Measurements from ENCODE around the gene ESR2.
"Not testable (repeated sequence)": the region's sequence is repeated elsewhere in the genome, so short reads cannot be mapped to it uniquely, and the experiment has no call there.

Gene ESR2

GRCh38 chr14:64196056-64196455, 98.1 kb downstream of the ESR2 start:
- no peak for DNase-seq

DNA sequence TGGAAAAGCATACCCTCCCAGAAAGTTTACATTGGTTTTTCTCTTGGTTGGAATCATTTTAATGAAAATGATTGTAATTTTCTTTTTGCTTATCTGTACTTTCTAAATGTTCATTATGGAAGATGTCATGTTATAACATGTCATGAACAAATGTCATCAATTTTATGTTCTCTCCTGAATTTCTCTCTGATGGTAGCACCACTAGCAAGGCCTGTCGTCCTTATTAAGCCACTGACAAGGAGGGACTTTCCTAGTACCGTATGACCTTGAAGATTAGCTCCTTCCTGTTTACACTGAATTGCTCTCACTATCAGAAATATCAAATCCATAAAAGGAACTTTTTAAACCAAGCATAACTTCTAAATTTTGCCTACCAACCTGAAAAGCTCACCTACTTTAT, 99.0 kb downstream of the ESR2 start:
- no peak for DNase-seq

GRCh38 chr14:64194404-64194803, 99.8 kb downstream of the ESR2 start:
- no peak for DNase-seq

- no peak for DNase-seq
Measured at GRCh38 chr14:64193821-64194220, 100.3 kb downstream of the ESR2 start.

DNA sequence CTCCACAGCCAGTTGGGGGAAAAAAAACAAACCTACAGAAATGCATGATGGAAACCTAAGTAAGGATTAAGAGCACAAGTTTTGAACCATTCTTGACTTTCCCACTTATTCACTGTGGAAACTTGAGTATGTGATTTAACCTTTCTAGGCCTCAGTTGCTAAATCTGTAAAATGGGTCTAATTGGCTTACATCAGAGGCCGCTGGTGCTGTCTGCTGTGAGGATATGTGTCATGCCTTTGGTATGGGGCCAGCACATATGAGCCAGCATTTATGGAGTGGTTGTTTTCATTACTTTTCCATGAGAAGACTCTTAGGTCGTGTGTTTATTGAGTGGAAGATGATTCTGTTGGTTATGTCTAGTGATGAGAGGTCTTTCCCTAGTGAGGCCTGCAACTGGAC, 102.4 kb downstream of the ESR2 start:
- DNase-seq = no peak

GRCh38 chr14:64190974-64191502, 103.1 kb downstream of the ESR2 start:
- DNase-seq = no peak

GRCh38 chr14:64187331-64187730, 106.8 kb downstream of the ESR2 start:
- DNase-seq = no peak

DNA sequence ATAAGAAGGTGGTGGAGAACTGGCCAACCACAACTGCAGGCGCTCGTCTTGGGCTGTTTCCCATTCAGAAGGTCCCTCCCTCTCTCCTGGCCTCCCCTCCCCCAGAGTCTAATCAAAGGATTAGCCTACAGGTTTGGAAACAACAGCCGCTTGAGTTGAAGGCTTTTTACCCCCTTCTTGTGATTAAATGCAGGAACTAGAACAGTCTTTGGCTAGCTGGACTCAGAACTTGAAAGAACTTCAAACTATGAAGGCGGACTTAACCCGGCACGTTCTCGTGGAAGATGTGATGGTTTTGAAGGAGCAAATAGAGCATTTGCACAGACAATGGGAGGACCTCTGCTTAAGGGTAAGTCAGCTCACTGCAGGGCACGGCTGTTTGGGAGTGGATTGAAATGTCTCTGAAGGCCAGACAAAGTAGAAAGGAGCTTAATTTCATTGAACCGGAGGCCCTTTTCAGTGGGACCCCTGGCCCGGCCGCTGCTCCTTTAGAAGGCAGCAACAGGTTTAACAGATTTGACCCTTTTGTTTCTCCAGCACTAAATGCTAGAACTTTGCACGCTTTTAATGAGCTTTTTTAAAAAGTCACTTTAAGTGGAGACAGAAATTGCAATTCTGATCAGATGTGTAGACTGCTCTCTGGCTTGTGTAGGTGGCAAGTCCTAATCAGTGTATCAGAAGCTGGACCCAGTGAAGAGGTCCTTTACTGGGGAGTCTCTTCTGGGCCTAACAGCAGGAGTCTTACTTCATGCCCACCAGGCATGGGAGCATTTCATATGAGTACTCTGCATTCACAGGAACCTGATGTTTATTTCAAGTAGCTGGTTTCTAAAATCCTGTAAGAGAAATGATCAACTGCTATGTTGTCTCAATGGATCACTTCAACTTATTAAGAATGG, 107.7 kb downstream of the ESR2 start:
- no peak for DNase-seq

GRCh38 chr14:64185184-64185583, 109.0 kb downstream of the ESR2 start:
- no peak for DNase-seq

DNA sequence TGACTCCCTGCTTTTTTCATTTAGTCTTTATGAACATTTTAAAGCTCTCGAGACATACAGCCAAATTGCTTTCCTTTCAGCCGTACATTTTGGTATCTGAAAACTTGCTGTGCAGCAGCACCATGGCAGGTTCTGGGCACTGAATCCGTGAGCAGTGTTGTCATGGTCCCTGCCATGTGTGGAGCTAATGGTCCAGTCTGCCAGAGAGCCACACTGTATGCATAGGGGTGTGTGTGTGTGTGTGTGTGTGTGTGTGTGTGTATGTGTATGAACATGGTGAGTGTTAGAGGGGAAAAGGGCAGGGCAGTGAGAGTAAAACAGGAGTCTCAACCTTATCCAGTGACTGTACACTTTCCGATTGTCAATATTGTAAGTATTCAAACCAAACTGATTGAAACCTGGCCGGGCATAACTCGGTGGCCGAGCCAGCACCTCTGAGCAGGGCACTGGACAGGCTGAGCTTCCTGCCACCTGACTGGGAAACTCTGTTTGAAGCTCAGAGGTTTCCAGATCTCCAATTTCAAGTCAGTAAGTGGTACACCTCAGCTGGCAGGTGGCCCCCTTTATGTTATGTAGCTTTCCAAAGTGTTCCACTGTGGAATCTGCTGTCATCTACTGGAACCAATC, 110.0 kb downstream of the ESR2 start:
- DNase-seq = no peak

GRCh38 chr14:64182908-64183307, 111.3 kb downstream of the ESR2 start:
- DNase-seq = not testable (repeated sequence)

DNA sequence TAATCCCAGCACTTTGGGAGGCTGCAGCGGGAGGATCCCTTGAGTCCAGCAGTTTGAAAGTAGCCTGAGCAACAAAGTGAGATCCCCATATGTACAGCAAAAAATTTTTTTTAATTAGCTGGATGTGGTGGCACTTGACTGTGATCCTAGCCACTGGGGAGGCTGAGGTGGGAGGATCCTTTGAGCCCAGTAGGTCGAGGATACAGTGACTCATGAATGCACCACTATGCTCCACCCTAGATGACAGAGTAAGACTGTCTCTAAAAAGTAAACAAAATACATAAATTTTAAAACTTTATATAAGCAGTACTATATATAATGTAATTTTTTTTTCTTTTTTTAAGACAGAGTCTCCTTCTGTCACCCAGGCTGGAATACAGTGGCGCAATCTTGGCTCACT, 115.4 kb downstream of the ESR2 start:
- DNase-seq = no peak

DNA sequence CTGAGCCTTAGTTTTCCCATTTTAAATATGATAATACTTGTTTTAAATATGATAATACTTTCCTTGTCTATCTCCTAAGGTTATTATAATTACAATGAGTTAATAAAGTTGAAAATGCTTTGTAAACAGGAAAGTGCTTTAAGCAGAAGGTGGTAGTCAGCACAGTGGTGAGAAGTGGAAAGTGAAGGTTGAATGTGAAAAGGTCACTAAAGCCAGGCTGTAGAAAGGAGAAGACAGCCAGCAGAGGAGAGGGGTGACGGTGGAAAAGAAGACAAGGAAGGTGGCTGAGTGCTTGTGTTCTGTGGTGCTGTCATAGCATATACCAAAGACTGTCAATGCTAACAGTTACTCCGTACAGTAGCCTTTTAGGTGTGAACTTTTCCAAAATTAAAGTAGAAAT, 117.8 kb downstream of the ESR2 start:
- no peak for DNase-seq

GRCh38 chr14:64174922-64175782, 119.0 kb downstream of the ESR2 start:
- DNase-seq = no peak

DNA sequence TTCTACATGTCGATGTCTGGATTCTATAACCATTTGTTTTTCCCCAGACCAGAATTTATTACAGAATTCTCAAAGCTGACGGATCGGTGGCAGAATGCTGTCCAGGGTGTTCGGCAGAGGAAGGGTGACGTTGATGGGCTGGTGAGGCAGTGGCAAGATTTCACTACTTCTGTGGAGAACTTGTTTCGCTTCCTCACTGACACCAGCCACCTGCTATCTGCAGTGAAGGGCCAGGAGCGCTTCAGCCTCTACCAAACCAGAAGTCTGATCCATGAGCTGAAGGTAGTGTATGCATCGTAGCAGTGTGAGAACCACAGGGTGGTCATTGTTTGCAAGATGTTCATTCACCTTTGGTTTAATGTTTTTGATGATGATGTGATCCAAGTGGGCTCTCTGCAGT, 124.0 kb downstream of the ESR2 start:
- DNase-seq = peak; percentile 26

- DNase-seq = no peak
Measured at GRCh38 chr14:64159588-64159987, 134.6 kb downstream of the ESR2 start.

DNA sequence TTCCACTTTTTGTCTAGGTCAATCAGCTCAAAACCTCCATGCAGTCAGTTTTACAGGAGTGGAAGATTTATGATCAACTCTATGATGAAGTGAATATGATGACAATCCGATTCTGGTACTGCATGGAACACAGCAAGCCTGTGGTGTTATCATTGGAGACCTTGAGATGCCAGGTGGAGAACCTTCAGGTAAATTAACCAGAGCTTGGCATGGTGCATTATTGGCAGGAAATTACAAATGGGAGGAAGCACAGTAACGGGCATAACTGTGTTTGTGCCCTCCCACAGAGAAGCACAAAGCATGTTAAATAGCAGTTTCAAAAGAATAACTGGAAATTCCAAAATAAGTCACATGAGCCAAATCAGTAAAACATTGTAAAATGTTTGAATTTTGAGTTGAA, 135.6 kb downstream of the ESR2 start:
- DNase-seq = no peak

GRCh38 chr14:64149921-64150320, 144.2 kb downstream of the ESR2 start:
- peak; percentile 2 for DNase-seq

DNA sequence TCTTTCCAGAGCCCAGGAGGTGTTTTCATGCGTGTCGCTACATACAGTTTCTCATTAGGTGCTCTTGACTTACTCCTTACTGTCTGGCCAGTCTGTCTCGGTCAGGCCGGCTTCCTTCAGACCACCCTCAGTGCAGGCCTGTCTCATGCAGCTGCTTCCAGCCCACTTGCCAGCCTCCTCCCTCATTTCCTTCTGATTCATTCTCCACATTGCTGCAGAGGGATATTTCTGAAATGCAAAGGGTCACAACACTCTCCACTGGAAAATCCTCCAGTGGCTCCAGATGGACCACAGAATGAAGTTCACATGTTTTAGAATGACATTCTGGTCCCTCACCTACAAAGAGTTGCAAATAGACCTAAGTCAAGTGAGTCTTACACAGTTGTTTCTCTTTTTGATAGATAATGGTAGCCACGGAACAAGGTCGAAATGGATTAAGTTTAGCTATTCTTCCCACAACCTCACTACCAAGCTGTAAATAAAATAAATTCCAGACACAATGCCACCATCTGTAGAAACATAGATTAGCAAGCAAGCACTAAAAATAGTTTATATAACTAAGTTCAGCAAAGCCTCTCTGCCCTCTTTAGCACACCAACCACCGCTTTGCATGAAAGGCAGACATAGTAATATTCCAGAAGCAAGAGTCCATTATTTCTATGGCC, 146.9 kb downstream of the ESR2 start:
- no peak for DNase-seq

GRCh38 chr14:64137657-64138290, 156.4 kb downstream of the ESR2 start:
- no peak for DNase-seq

- DNase-seq = no peak
Measured at GRCh38 chr14:64126548-64126947, 167.6 kb downstream of the ESR2 start.

DNA sequence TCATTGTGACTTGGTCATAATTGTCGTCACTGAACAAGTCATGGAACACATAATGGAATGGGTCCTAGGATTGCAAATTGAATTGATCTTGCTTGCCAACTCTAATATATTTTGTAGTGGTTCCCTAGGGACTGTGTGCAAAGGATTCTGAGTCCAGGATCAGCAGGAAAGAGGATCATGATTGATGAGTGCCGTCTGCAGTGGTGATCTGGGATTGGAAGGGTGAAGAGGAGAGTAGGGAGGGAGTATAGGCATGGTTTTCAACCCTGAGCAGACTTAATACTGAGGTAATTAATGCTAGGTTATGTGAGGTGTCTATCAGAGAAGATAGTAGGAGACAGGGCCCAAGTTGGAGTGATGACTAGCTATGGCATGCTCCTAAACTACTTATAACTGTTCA, 168.9 kb downstream of the ESR2 start:
- DNase-seq = no peak
